Mesenchymal stem cell (in vitro differentiated cells and primary cell): ENCODE data around the gene FBN2.
"Not testable (repeated sequence)": the region's sequence is repeated elsewhere in the genome, so short reads cannot be mapped to it uniquely, and the experiment has no call there.

ENCODE experiments used
- DNase-seq: peaks from one replicate; pipeline ENCODE4 v3.0.0-alpha.2; 2013
- H2AFZ ChIP-seq: one replicate; pipeline ENCODE4 v1.6.1; 2013; ENCODE audit warnings: low read depth, mild to moderate bottlenecking, control low read depth, inconsistent platforms, low read length, moderate library complexity
- H2AK5ac ChIP-seq: 2 replicates; pipeline ENCODE4 v1.6.1; 2013; ENCODE audit warnings: low read length, moderate library complexity, mild to moderate bottlenecking, inconsistent platforms; ENCODE audit not compliant: severe bottlenecking
- H2BK120ac ChIP-seq: one replicate; pipeline ENCODE4 v1.6.1; 2013; ENCODE audit warnings: low read depth, mild to moderate bottlenecking, inconsistent platforms, low read length, moderate library complexity
- H2BK12ac ChIP-seq, 2 experiments: one replicate each; pipeline ENCODE4 v1.6.1; 2013; ENCODE audit warnings: inconsistent platforms in 2 of 2, low read length in 2 of 2, mild to moderate bottlenecking in 2 of 2, moderate library complexity in 2 of 2, control low read depth in 1 of 2
- H2BK15ac ChIP-seq: one replicate; pipeline ENCODE4 v1.6.1; 2013; ENCODE audit warnings: mild to moderate bottlenecking, low read depth, inconsistent platforms; ENCODE audit not compliant: poor library complexity, severe bottlenecking
- H2BK5ac ChIP-seq: 2 replicates; pipeline ENCODE4 v1.6.1; 2013; ENCODE audit warnings: low read depth, mild to moderate bottlenecking, low read length, control low read depth, inconsistent platforms; ENCODE audit not compliant: poor library complexity, severe bottlenecking
- H3K14ac ChIP-seq, 2 experiments: one replicate each; pipeline ENCODE4 v1.6.1; 2013; ENCODE audit warnings: inconsistent platforms in 2 of 2, low read length in 2 of 2, control low read depth in 1 of 2, mild to moderate bottlenecking in 1 of 2, moderate library complexity in 1 of 2
- H3K18ac ChIP-seq, 2 experiments: one replicate each; pipeline ENCODE4 v1.6.1; 2013; ENCODE audit warnings: inconsistent platforms in 2 of 2, low read length in 2 of 2, control low read depth in 1 of 2, low read depth in 1 of 2, mild to moderate bottlenecking in 1 of 2
- H3K23ac ChIP-seq, 2 experiments: one replicate each; pipeline ENCODE4 v1.6.1; 2013; ENCODE audit warnings: inconsistent platforms in 2 of 2, low read length in 2 of 2, mild to moderate bottlenecking in 2 of 2, moderate library complexity in 2 of 2, control low read depth in 1 of 2
- H3K27ac ChIP-seq: 2 replicates; pipeline ENCODE4 v1.5.1; 2013; ENCODE audit warnings: mild to moderate bottlenecking, moderate library complexity, low read length, control low read depth, inconsistent platforms; ENCODE audit not compliant: poor library complexity, severe bottlenecking
- H3K27me3 ChIP-seq, 2 experiments: 2 replicates each; pipeline versions ENCODE4 v1.6.1 to v1.7.0; 2013; ENCODE audit warnings: low read length in 2 of 2, mild to moderate bottlenecking in 2 of 2, moderate library complexity in 2 of 2, control low read depth in 1 of 2, inconsistent platforms in 1 of 2; ENCODE audit not compliant: control insufficient read depth in 1 of 2, insufficient read depth in 1 of 2
- H3K36me3 ChIP-seq, 2 experiments: 2 replicates each; pipeline versions ENCODE4 v1.6.1 to v1.7.0; 2013; ENCODE audit warnings: low read length in 2 of 2, control low read depth in 1 of 2, inconsistent platforms in 1 of 2, low read depth in 1 of 2, mild to moderate bottlenecking in 1 of 2; ENCODE audit not compliant: insufficient read depth in 2 of 2, control insufficient read depth in 1 of 2
- H3K4ac ChIP-seq, 2 experiments: one replicate each; pipeline ENCODE4 v1.6.1; 2013; ENCODE audit warnings: inconsistent platforms in 2 of 2, low read length in 2 of 2, mild to moderate bottlenecking in 2 of 2, moderate library complexity in 2 of 2, control low read depth in 1 of 2, low read depth in 1 of 2
- H3K4me1 ChIP-seq: 2 replicates; pipeline ENCODE4 v1.6.1; 2013; ENCODE audit warnings: low read depth, low read length, control low read depth; ENCODE audit not compliant: control insufficient read depth, insufficient read depth
- H3K4me2 ChIP-seq: 2 replicates; pipeline ENCODE4 v1.6.1; 2013; ENCODE audit warnings: low read length, mild to moderate bottlenecking, inconsistent platforms; ENCODE audit not compliant: poor library complexity, severe bottlenecking
- H3K4me3 ChIP-seq, 2 experiments: 2 replicates each; pipeline versions ENCODE4 v1.5.1 to v1.7.0; 2013; ENCODE audit warnings: low read length in 2 of 2, mild to moderate bottlenecking in 2 of 2, control low read depth in 1 of 2, low read depth in 1 of 2; ENCODE audit not compliant: insufficient read depth in 1 of 2
- H3K79me1 ChIP-seq: replicated peaks from 2 replicates; pipeline ENCODE4 v1.6.1; 2013; ENCODE audit warnings: mild to moderate bottlenecking, control low read depth, low read length, inconsistent platforms; ENCODE audit not compliant: poor library complexity, severe bottlenecking
- H3K9ac ChIP-seq: 2 replicates; pipeline ENCODE4 v1.7.0; 2013; ENCODE audit warnings: mild to moderate bottlenecking, low read length, moderate library complexity
- H3K9me3 ChIP-seq: 2 replicates; pipeline ENCODE4 v1.7.0; 2013; ENCODE audit warnings: mild to moderate bottlenecking, low read length; ENCODE audit not compliant: control insufficient read depth
- H4K8ac ChIP-seq: one replicate; pipeline ENCODE4 v1.6.1; 2013; ENCODE audit warnings: inconsistent platforms, mild to moderate bottlenecking, low read length, moderate library complexity
- H4K91ac ChIP-seq: one replicate; pipeline ENCODE4 v1.6.1; 2013; ENCODE audit warnings: mild to moderate bottlenecking, low read length, inconsistent platforms
- WGBS: methylation state at CpG from one replicate; pipeline ENCODE4 v1.1.7; 2013; ENCODE audit warnings: mixed read lengths; 5-methylcytosine and 5-hydroxymethylcytosine counted together

Gene FBN2

DNA sequence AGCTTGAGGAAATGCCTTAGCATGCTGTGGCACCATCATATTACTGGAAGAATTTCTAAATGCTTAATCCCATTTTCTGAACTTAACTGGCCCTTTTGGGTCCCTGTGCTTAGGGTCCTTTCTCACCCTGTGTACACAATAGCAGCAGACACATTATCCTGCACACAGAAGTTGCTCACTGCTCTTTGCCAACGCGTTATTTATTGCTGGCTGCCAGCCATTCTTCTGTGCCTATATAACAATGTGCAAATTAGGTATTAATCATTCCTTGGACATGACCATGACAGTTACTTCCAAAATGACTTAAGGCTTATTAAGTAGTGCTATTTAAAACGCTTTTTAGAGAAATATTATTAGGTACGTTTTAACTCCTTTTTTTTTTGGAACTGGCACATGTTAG lies 134.7 kb downstream of the FBN2 start:
- Histone ChIP-seq H2AFZ (no peak overlapping the region), H3K4me2 (no peak overlapping the region), H3K4me1 (peaks cover 2% of the 10 kb centered on the region), H4K91ac (no peak overlapping the region), H3K9me3 (no peaks in the 10 kb centered on the region), H2BK120ac (no peak overlapping the region), H2BK12ac (no peak overlapping the region), H3K36me3 (peaks cover 4 to 18% of the 10 kb centered on the region in 2 experiments), H3K27ac (no peak overlapping the region), H3K79me1 (no peaks in the 10 kb centered on the region), H3K4me3 (no peak overlapping the region), H3K14ac (no peak overlapping the region), H4K8ac (no peak overlapping the region), H2BK5ac (no peak overlapping the region), H2AK5ac (no peak overlapping the region), H2BK15ac (no peak overlapping the region), H3K27me3 (no peaks in the 10 kb centered on the region), H3K23ac (no peak overlapping the region), H3K4ac (no peak overlapping the region), H3K9ac (no peak overlapping the region), H3K18ac (no peak overlapping the region)
- WGBS = no CpG with 5 or more reads among the region's 4 CpGs
- DNase-seq = no peak

DNA sequence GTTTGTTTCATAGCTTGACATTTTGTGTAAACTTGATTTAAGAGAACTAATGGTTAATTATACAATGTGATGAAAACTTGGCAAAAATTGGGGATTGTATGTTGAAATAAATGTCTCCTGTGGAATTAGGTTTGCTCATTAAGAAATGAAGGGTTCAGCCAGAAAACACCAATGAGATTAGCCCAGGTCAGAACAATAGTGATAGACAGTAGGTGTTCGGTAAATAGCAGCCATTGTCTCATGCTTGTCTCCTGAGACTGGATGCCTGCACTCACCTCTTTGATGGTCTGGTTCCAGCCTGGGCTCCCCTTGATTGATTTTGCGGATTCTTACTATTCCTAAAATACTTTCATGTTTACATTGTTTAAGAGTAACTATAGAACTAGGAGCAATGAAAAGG lies 135.5 kb downstream of the FBN2 start:
- H3K27ac ChIP-seq = no peak overlapping the region
- no peak overlapping the region for H3K23ac ChIP-seq
- no peaks in the 10 kb centered on the region for H3K9me3 ChIP-seq
- H3K27me3 ChIP-seq = no peaks in the 10 kb centered on the region
- H3K14ac ChIP-seq = no peak overlapping the region
- H3K18ac ChIP-seq = no peak overlapping the region
- H3K79me1 ChIP-seq = no peaks in the 10 kb centered on the region
- 100% methylated on average over 1 of the region's 2 CpGs for WGBS
- no peak overlapping the region for H2AFZ ChIP-seq
- no peak overlapping the region for H4K91ac ChIP-seq
- DNase-seq = no peak
- H2AK5ac ChIP-seq = no peak overlapping the region
- H3K9ac ChIP-seq = no peak overlapping the region
- peaks cover 2% of the 10 kb centered on the region for H3K4me1 ChIP-seq
- no peak overlapping the region for H2BK120ac ChIP-seq
- H2BK12ac ChIP-seq = no peak overlapping the region
- H3K4me3 ChIP-seq = no peak overlapping the region
- no peak overlapping the region for H2BK5ac ChIP-seq
- no peak overlapping the region for H3K4me2 ChIP-seq
- H4K8ac ChIP-seq = no peak overlapping the region
- peaks cover 4 to 18% of the 10 kb centered on the region in 2 experiments for H3K36me3 ChIP-seq
- H2BK15ac ChIP-seq = no peak overlapping the region
- H3K4ac ChIP-seq = no peak overlapping the region

DNA sequence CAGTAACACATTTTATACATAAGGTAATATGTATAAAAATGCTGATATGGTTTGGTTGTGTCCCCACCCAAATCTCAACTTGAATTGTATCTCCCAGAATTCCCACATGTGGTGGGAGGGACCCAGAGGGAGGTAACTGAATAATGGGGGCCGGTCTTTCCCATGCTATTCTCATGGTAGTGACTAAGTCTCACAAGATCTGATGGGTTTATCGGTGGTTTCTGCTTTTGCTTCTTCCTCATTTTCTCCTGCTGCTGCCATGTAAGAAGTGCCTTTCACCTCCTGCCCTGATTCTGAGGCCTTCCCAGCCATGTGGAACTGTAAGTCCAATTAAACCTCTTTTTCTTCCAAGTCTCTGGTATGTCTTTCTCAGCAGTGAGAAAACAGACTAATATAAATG lies 137.3 kb downstream of the FBN2 start:
- H3K18ac ChIP-seq, H3K79me1 ChIP-seq, H3K27ac ChIP-seq, H2AFZ ChIP-seq, H4K91ac ChIP-seq, H2AK5ac ChIP-seq, H3K27me3 ChIP-seq, H2BK5ac ChIP-seq, H2BK15ac ChIP-seq, H2BK120ac ChIP-seq, H2BK12ac ChIP-seq, H3K4me3 ChIP-seq, H3K4ac ChIP-seq, H4K8ac ChIP-seq, H3K9ac ChIP-seq, DNase-seq, H3K4me2 ChIP-seq, H3K4me1 ChIP-seq, H3K23ac ChIP-seq, H3K14ac ChIP-seq, H3K9me3 ChIP-seq: not testable (repeated sequence)
- WGBS = 100% methylated on average over 2 of the region's 2 CpGs
- peaks cover 4 to 19% of the 10 kb centered on the region in 2 experiments for H3K36me3 ChIP-seq

DNA sequence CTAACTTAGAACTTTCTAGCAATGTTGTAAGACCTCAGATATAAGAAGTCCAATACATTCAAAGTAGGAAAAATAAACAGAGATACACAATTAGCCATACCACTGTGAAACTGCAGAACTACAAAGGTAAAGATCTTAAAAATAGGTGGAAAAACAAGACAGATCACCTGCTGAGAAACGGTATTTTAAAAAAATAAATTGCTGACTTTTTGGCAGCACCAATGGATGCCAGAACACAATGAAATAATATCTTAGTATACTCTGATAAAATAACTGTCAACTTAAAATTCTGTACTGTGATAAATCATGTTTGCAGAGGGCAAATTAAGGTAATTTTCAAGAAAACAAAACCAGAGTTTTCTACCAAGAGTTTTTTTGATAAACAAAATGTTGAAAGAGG lies 138.9 kb downstream of the FBN2 start:
- H3K4me1 ChIP-seq = peaks cover 2% of the 10 kb centered on the region
- no peaks in the 10 kb centered on the region for H3K79me1 ChIP-seq

More for the DNA sequence above, 138.9 kb downstream of the FBN2 start:
- H2BK15ac ChIP-seq = no peak overlapping the region
- H3K4me3 ChIP-seq = no peak overlapping the region
- no peaks in the 10 kb centered on the region for H3K9me3 ChIP-seq
- H3K27ac ChIP-seq = no peak overlapping the region
- H3K9ac ChIP-seq = no peak overlapping the region
- DNase-seq = no peak
- H2AFZ ChIP-seq = no peak overlapping the region
- H3K27me3 ChIP-seq = no peaks in the 10 kb centered on the region
- H2BK5ac ChIP-seq = no peak overlapping the region
- no peak overlapping the region for H4K91ac ChIP-seq
- peaks cover 0 to 14% of the 10 kb centered on the region in 2 experiments for H3K36me3 ChIP-seq
- H4K8ac ChIP-seq = no peak overlapping the region
- WGBS = no CpG with 5 or more reads among the region's 1 CpG
- no peak overlapping the region for H2BK120ac ChIP-seq
- H3K14ac ChIP-seq = no peak overlapping the region
- no peak overlapping the region for H3K4ac ChIP-seq
- no peak overlapping the region for H3K4me2 ChIP-seq
- H3K18ac ChIP-seq = no peak overlapping the region
- no peak overlapping the region for H3K23ac ChIP-seq
- no peak overlapping the region for H2AK5ac ChIP-seq
- no peak overlapping the region for H2BK12ac ChIP-seq
